Measurements from ENCODE around the gene TFAP2E. TPM values are rescaled to one million over a fixed set of nuclear protein-coding genes. Genes with fewer than 3 reads are reported as not detected.
A peak's percentile ranks its signal among the peaks of the same experiment; 100 is the strongest.

The TFAP2E gene
- total RNA-seq, 1 donor from 2014 or later: not detected

- no peak for DNase-seq (ENCODE audit: extremely low read depth, low read depth, low spot score)
These were observed 16.5 kb upstream of the TFAP2E start for GRCh38 chr1:35556484-35557117.

GRCh38 chr1:35557118-35557610 is 15.9 kb upstream of the TFAP2E start, which contains the start of gene KIAA0319L:
TSS of gene KIAA0319L (minus strand) at chr1:35557403. CDS start at chr1:35554491, 2,912 bp downstream.
- DNase-seq (ENCODE audit: extremely low read depth, low read depth, low spot score): no peak

- peak; percentile 56 for DNase-seq (ENCODE audit: extremely low read depth, low read depth, low spot score)
These were observed 15.3 kb upstream of the TFAP2E start, which contains the start of gene NCDN for GRCh38 chr1:35557611-35558373. TSS of gene NCDN (plus strand) at chr1:35557799. CDS start at chr1:35558191, 392 bp downstream.

DNA sequence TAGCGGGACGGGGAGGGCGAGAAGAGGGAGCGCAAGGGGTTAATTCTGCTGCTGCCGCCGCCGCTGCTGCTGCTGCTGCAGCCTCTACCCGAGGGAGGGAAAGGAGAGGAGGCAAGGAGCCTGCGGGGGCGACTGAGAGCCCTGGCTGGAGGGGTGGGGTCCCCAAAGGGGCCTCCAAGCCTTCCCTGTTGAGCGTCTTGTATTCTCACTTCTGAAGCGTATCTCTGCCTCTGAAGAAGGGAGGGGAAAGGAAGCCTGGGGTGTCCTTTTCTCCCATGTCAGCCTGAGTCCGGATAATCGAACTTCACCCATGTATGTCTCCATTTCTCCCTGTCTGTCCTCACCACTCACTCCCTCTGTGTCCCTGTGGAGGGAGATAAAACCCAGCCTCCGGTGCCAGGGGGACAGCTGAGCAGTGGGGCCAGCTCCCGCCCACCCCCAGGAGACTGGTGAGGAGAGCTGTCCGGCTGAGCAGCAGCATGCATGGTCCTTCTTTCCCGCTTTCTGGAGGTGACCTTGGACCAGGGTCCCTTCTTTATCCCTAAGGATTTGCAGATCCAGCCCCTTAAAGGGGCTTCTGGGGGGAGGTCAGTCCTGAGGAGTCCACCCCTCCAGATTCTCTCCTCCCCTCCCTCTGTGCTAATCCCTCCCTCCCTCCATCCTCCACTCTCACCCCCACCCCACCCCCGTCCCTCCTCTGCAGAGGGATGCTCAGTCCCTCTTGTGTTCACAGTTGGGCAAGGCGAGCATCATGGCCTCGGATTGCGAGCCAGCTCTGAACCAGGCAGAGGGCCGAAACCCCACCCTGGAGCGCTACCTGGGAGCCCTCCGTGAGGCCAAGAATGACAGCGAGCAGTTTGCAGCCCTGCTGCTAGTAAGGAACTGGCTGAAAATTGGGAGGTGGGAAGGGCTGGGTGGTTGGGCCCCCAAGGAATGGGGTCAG is 14.5 kb upstream of the TFAP2E start:
- no peak for DNase-seq (ENCODE audit: extremely low read depth, low read depth, low spot score)

- DNase-seq (ENCODE audit: extremely low read depth, low read depth, low spot score): no peak
These were observed 13.7 kb upstream of the TFAP2E start for GRCh38 chr1:35559317-35559944.

DNA sequence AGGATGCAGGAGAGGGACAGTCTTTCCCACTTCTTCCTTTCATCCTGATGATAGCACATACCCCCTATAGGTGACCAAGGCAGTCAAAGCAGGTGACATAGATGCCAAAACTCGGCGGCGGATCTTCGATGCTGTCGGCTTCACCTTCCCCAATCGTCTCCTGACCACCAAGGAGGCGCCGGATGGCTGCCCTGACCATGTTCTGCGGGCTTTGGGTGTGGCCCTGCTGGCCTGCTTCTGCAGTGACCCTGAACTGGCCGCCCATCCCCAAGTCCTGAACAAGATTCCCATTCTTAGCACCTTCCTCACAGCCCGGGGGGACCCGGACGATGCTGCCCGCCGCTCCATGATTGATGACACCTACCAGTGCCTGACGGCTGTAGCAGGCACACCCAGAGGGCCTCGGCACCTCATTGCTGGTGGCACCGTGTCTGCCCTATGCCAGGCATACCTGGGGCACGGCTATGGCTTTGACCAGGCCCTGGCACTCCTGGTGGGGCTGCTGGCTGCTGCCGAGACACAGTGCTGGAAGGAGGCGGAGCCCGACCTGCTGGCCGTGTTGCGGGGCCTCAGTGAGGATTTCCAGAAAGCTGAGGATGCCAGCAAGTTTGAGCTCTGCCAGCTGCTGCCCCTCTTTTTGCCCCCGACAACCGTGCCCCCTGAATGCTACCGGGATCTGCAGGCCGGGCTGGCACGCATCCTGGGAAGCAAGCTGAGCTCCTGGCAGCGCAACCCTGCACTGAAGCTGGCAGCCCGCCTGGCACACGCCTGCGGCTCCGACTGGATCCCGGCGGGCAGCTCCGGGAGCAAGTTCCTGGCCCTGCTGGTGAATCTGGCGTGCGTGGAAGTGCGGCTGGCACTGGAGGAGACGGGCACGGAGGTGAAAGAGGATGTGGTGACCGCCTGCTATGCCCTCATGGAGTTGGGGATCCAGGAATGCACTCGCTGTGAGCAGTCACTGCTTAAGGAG is 12.6 kb upstream of the TFAP2E start:
- DNase-seq (ENCODE audit: extremely low read depth, low read depth, low spot score): no peak

DNA sequence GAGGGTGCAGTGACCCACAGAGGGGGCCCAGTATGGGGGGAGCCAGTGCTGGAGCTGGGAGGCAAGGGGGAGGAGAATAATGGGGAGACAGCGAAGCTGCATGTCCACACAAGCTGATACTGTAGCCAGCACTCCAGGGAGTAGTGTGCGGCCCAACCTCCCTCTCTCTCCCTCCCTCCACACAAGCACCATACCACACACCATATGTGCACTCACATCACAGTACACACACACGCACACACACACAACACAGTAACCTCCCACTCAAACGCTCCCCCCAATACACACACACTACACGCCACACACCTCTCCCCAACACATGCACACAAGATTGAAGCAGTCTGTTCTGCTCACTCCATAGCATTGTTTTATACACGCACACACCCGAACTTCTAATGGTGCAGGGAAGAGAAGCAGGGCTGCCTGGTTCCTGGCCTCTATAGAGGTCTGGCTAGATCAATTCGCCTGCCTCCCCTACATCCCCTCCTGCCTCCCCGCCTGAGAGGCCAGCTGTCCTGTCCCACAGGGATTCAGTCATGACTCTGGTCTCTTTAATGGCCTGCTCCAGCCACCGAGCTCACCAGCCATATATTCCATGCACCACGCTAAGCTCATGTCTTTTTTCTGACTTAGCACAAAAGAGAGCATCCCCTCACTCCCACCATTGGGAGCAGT is 11.7 kb upstream of the TFAP2E start:
- DNase-seq (ENCODE audit: extremely low read depth, low read depth, low spot score): no peak

GRCh38 chr1:35561972-35562680 is 11.0 kb upstream of the TFAP2E start:
- DNase-seq (ENCODE audit: extremely low read depth, low read depth, low spot score): no peak

DNA sequence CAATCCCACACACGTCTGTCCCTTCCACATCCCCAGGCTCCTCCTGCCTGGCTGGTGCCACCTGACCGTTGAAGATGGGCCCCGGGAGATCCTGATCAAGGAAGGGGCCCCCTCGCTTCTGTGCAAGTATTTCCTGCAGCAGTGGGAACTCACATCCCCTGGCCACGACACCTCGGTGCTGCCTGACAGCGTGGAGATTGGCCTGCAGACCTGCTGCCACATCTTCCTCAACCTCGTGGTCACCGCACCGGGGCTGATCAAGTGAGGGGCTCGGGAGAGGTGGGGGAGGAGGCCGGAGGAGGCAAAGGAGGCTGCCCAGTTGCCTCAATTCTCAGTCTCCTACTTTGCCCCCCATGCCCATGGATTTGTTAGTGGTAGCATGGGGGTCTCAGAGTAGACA is 9.9 kb upstream of the TFAP2E start:
- DNase-seq (ENCODE audit: extremely low read depth, low read depth, low spot score): no peak

DNA sequence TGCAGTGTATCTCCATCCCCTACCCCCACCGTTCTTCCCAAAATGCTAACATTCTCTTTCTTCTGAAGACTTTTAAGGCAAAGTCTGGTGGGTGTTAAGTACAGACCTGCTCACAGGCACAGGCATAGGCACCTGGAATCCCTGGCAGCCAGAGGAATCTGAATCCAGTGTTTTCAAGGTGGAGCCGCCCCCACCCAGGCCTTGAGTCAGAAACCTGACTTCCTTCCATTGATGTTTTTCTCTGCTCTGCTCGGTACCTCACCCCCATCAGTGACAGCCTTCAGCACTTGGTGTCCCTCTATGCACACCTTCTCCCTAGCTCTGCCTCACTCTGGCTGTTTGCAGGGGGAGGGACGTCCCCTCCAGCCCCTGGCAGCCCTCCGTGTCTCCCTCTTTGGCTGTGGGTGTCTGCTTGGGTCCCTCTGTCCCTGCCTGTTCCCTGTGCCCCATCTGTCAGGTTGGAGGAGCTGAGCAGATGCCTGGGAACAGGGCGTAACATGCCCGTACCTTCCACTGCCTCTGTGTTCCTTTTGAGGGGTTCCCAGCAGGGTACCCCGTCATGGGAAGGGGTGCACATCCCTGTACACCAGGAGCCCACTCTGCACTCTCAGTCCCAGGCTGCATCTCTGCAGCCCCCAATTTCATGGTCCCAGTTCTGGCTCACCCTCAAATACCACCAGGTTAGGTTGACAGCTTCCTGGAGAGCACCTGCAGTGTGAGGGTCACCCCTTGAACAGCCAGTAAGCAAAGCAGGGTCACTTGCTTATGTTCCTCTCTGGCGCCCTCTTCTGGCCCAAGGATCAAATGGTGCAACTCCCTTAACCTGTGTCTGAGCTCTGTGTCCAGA is 8.9 kb upstream of the TFAP2E start:
- DNase-seq (ENCODE audit: extremely low read depth, low read depth, low spot score): peak; percentile 66

DNA sequence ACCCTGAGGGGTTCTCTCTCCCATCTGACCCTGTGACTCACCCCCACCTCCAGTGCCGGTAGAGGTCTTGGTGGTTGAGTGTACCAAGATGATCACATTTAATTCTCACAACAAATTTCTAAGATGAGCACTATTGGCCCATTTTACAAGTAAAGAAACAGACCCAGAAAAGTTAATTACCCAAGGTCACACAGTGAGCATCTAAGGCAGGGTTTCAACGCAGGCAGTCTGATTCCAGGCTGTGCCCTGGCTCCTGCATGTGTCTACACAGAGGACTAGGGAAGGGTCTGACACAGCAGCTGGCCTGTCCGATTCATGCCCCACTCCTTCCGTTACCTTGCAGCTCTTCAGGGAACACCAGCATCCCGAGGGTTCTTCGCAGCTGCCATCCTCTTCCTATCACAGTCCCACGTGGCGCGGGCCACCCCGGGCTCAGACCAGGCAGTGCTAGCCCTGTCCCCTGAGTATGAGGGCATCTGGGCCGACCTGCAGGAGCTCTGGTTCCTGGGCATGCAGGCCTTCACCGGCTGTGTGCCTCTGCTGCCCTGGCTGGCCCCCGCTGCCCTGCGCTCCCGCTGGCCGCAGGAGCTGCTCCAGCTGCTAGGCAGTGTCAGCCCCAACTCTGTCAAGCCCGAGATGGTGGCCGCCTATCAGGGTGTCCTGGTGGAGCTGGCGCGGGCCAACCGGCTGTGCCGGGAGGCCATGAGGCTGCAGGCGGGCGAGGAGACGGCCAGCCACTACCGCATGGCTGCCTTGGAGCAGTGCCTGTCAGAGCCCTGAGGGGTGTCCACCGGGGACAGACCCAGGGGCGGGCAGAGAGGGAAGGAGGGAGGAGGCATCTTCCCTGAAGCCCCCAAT is 8.0 kb upstream of the TFAP2E start:
- no peak for DNase-seq (ENCODE audit: extremely low read depth, low read depth, low spot score)

- DNase-seq (ENCODE audit: extremely low read depth, low read depth, low spot score): no peak
These were observed 7.4 kb upstream of the TFAP2E start for GRCh38 chr1:35565742-35566133.

DNA sequence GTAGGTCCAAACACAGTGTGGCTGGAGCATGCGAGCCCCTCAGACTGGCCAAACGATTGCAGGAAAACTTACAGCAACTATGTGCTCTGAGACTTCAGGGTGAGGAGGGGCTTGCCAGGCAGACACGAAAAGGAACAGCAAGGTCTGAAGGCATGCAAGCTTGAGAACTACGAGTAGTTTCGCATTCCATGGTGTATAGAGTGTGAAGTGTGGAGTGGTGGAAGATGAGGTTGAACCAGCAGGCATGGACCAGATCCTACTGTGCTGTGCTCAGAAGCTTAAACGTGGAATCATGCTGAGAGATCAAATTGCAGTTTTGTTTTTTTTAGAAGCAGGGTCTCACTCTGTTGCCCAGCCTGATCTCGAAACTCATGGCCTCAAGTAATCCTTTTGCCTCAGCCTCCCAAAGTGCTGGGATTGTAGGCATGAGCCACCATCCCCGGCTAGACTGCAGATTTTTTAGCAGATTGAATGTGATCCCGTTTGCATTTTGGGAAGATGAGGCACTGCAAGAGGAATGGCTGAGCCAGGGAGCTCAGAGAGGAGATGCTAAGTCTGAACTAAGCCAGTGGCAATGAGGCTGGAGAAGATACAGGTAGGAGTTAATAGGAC is 5.1 kb upstream of the TFAP2E start:
- DNase-seq (ENCODE audit: extremely low read depth, low read depth, low spot score): no peak

DNA sequence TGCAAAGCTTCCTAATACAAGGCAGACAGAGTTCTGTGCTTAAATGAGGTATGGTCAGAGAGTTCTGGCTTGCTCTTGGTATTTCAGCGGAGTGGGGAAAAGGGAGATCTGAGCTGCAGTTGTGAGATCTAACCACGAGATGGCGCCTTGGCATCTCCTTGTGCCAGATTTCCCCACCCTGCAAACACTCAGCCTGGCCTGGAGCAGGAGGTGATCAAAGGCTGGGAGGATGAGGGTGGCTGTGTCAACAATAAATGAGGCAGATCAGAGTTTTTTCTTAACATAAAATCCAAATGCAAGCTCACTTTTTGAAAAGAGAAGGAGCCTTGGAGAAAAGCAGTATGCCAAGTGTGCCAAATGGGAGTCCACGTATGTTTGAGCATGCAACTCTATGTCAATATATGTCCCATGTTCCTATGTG is 4.1 kb upstream of the TFAP2E start:
- DNase-seq (ENCODE audit: extremely low read depth, low read depth, low spot score): peak; percentile 31

GRCh38 chr1:35569936-35570335 is 3.2 kb upstream of the TFAP2E start:
- DNase-seq (ENCODE audit: extremely low read depth, low read depth, low spot score): no peak

DNA sequence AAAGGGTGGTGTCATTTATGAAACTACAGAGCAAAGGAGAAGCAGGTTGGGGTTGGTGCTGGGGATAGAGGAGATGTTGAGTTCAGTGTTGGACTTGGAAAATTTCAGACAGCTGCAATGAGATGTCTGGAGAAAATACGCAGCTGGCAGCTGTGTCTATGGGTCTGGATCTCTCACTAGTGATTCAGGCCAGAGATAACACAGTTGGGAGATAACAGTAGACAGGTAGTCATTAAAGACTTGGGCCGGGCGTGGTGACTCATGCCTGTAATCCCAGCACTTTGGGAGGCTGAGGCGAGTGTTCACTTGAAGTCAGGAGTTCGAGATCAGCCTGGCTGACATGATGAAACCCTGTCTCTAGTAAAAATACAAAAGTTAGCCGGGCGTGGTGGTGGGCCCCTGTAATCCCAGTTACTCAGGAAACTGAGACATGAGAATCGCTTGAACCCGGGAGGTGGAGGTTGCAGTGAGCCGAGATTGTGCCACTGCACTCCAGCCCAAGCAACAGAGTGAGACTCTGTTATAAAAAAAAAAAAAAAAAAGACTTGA is 2.5 kb upstream of the TFAP2E start:
- DNase-seq (ENCODE audit: extremely low read depth, low read depth, low spot score): no peak

Measured in glomerular endothelial cell (primary cell).